Measurements from ENCODE around the gene ASB1. TPM values are rescaled to one million over a fixed set of nuclear protein-coding genes. Genes with fewer than 3 reads are reported as not detected.

ASB1 gene
- total and polyA plus RNA-seq, 2 donors (not counting 1 experiment from before 2014, with no cell fraction given): 31.9 to 50.7 TPM

DNA sequence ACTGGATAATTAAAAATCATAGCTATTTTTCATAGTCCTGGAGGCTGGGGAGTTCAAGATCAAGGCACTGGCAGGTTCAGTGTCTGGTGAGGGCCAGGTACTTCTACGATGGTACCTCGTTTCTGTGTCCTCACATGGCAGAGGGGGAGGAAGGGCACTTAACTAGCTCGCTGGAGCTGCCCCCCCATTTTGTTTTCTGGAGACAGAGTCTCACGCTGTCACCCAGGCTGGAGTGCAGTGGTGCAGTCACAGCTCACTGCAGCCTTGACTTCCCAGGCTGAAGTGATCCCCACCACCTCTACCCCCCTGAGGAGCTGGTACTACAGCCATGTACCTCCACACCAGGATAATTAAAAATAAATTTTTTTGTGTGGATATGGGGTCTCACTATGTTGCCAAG, 40.3 kb downstream of the ASB1 start:
- H3K9ac ChIP-seq (ENCODE audit: low read length): no peak overlapping the region
- ChIA-PET POLR2A (no interaction called here), CTCF (no interaction called here)
- no peak overlapping the region for H3K27ac Mint-ChIP-seq
- H3K4me3 Mint-ChIP-seq: no peak overlapping the region
- intact Hi-C loops (cut with micrococcal nuclease): no loop called here
- 92% methylated on average over 4 of the region's 4 CpGs for WGBS (ENCODE audit: insufficient coverage)
- H3K4me1 Mint-ChIP-seq: peaks cover 5% of the 10 kb centered on the region
- no peaks in the 10 kb centered on the region for H4K20me1 ChIP-seq (ENCODE audit: control insufficient read depth, insufficient read depth, low read length, poor library complexity, severe bottlenecking)
- H3K4me1 ChIP-seq (ENCODE audit: control insufficient read depth in 2 of 2, insufficient read depth in 2 of 2, low read length in 2 of 2): no peaks in the 10 kb centered on the region
- no peaks in the 10 kb centered on the region for H3K27me3 ChIP-seq (replicated peaks in 1 of 4; ENCODE audit: control extremely low read depth in 1 of 4, control insufficient read depth in 3 of 4, insufficient read depth in 4 of 4, low read length in 3 of 4)
- H3K4me3 ChIP-seq (ENCODE audit: control extremely low read depth in 1 of 5, extremely low read depth in 1 of 5, insufficient read depth in 1 of 5, low read depth in 2 of 5, low read length in 4 of 5): no peak overlapping the region
- DNase-seq: no peak
- no peak for TF ChIP-seq EZH2 (IDR thresholded peaks at IDR 0.05; ENCODE audit: borderline replicate concordance, insufficient read depth, low read depth, low read length, poor library complexity, severe bottlenecking)
- TF ChIP-seq, protein P1, sequence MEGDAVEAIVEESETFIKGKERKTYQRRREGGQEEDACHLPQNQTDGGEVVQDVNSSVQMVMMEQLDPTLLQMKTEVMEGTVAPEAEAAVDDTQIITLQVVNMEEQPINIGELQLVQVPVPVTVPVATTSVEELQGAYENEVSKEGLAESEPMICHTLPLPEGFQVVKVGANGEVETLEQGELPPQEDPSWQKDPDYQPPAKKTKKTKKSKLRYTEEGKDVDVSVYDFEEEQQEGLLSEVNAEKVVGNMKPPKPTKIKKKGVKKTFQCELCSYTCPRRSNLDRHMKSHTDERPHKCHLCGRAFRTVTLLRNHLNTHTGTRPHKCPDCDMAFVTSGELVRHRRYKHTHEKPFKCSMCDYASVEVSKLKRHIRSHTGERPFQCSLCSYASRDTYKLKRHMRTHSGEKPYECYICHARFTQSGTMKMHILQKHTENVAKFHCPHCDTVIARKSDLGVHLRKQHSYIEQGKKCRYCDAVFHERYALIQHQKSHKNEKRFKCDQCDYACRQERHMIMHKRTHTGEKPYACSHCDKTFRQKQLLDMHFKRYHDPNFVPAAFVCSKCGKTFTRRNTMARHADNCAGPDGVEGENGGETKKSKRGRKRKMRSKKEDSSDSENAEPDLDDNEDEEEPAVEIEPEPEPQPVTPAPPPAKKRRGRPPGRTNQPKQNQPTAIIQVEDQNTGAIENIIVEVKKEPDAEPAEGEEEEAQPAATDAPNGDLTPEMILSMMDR (IDR thresholded peaks at IDR 0.05): no peak
- H3K4me2 ChIP-seq (replicated peaks; ENCODE audit: low read depth, low read length, poor library complexity, severe bottlenecking): no peak overlapping the region
- no peaks in the 10 kb centered on the region for H3K36me3 ChIP-seq (replicated peaks in 1 of 2; ENCODE audit: control extremely low read depth in 1 of 2, control insufficient read depth in 1 of 2, extremely low read depth in 1 of 2, insufficient read depth in 2 of 2, low read length in 1 of 2)
- ATAC-seq (ENCODE audit: low read depth): no peak
- H3K27me3 Mint-ChIP-seq: no peaks in the 10 kb centered on the region
- H3K9me3 ChIP-seq (ENCODE audit: control extremely low read depth in 1 of 3, control insufficient read depth in 2 of 3, insufficient read depth in 1 of 3, low read length in 2 of 3): peaks cover under 1 to 12% (median 7%) of the 10 kb centered on the region in 3 donors
- H3K9me3 Mint-ChIP-seq (ENCODE audit: insufficient read depth): peaks cover 12% of the 10 kb centered on the region
- no peak overlapping the region for H2AFZ ChIP-seq (ENCODE audit: insufficient read depth, low read depth, low read length, poor library complexity, severe bottlenecking)
- H3K79me2 ChIP-seq (ENCODE audit: control insufficient read depth, insufficient read depth, low read length): no peaks in the 10 kb centered on the region
- no peak overlapping the region for H3K27ac ChIP-seq (ENCODE audit: low read length in 2 of 2)

DNA sequence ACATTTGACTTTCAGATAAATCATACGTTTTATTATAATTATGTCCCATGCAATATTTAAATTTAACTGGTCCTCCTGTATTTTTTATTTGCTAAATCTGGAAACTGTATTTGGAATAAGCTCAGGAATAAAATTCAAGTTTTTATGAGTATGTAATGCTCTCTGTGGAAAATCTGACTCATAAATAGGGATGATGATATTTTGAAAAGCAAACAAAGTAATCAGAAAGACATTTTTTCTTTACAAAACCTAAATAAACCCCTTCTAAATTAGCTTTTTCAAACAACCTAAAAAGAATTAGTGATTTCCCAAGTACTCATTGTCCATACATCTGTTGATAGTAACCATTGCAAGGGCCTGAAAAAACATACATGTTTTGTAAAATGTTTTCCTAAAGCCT, 41.1 kb downstream of the ASB1 start:
- Histone ChIP-seq H3K27me3 (replicated peaks in 1 of 4; ENCODE audit: control extremely low read depth in 1 of 4, control insufficient read depth in 3 of 4, insufficient read depth in 4 of 4, low read length in 3 of 4) (no peaks in the 10 kb centered on the region), H3K36me3 (replicated peaks in 1 of 2; ENCODE audit: control extremely low read depth in 1 of 2, control insufficient read depth in 1 of 2, extremely low read depth in 1 of 2, insufficient read depth in 2 of 2, low read length in 1 of 2) (no peaks in the 10 kb centered on the region), H3K27ac (ENCODE audit: low read length in 2 of 2) (no peak overlapping the region), H4K20me1 (ENCODE audit: control insufficient read depth, insufficient read depth, low read length, poor library complexity, severe bottlenecking) (no peaks in the 10 kb centered on the region), H3K9me3 (ENCODE audit: control extremely low read depth in 1 of 3, control insufficient read depth in 2 of 3, insufficient read depth in 1 of 3, low read length in 2 of 3) (peaks cover 2 to 13% (median 11%) of the 10 kb centered on the region in 3 donors), H3K4me3 (ENCODE audit: control extremely low read depth in 1 of 5, extremely low read depth in 1 of 5, insufficient read depth in 1 of 5, low read depth in 2 of 5, low read length in 4 of 5) (no peak overlapping the region), H3K79me2 (ENCODE audit: control insufficient read depth, insufficient read depth, low read length) (no peaks in the 10 kb centered on the region), H3K9ac (ENCODE audit: low read length) (no peak overlapping the region), H3K4me1 (ENCODE audit: control insufficient read depth in 2 of 2, insufficient read depth in 2 of 2, low read length in 2 of 2) (no peaks in the 10 kb centered on the region), H3K4me2 (replicated peaks; ENCODE audit: low read depth, low read length, poor library complexity, severe bottlenecking) (no peak overlapping the region), H2AFZ (ENCODE audit: insufficient read depth, low read depth, low read length, poor library complexity, severe bottlenecking) (no peak overlapping the region)
- no peak overlapping the region for H3K27ac Mint-ChIP-seq
- H3K9me3 Mint-ChIP-seq (ENCODE audit: insufficient read depth): peaks cover 14% of the 10 kb centered on the region
- DNase-seq: no peak
- WGBS (ENCODE audit: insufficient coverage): no CpG with 5 or more reads among the region's 1 CpG
- H3K4me1 Mint-ChIP-seq: peaks cover 5% of the 10 kb centered on the region
- H3K27me3 Mint-ChIP-seq: no peaks in the 10 kb centered on the region
- intact Hi-C loops (cut with micrococcal nuclease): no loop called here
- ChIA-PET POLR2A (no interaction called here), CTCF (no interaction called here)
- H3K4me3 Mint-ChIP-seq: no peak overlapping the region
- no peak for TF ChIP-seq EZH2 (IDR thresholded peaks at IDR 0.05; ENCODE audit: borderline replicate concordance, insufficient read depth, low read depth, low read length, poor library complexity, severe bottlenecking)
- TF ChIP-seq, protein P1 (IDR thresholded peaks at IDR 0.05): no peak
- no peak for ATAC-seq (ENCODE audit: low read depth)

All from B cell (primary cell).